Measurements from ENCODE around the gene ARHGDIG.

The ARHGDIG gene

GRCh38 chr16:281660-282255, 1.4 kb downstream of the ARHGDIG start:
- no peak for DNase-seq

DNA sequence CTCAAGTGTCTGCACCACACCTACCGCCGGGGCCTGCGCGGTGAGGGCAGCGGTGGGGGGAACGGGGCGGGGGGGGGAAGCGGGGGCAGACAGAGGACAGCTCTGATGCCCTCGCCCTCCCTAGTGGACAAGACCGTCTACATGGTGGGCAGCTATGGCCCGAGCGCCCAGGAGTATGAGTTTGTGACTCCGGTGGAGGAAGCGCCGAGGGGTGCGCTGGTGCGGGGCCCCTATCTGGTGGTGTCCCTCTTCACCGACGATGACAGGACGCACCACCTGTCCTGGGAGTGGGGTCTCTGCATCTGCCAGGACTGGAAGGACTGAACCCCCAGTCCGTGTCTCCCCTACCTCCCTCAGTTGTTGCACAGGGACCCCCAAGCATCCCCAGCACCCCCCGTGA, 2.1 kb downstream of the ARHGDIG start:
- DNase-seq, result no peak

DNA sequence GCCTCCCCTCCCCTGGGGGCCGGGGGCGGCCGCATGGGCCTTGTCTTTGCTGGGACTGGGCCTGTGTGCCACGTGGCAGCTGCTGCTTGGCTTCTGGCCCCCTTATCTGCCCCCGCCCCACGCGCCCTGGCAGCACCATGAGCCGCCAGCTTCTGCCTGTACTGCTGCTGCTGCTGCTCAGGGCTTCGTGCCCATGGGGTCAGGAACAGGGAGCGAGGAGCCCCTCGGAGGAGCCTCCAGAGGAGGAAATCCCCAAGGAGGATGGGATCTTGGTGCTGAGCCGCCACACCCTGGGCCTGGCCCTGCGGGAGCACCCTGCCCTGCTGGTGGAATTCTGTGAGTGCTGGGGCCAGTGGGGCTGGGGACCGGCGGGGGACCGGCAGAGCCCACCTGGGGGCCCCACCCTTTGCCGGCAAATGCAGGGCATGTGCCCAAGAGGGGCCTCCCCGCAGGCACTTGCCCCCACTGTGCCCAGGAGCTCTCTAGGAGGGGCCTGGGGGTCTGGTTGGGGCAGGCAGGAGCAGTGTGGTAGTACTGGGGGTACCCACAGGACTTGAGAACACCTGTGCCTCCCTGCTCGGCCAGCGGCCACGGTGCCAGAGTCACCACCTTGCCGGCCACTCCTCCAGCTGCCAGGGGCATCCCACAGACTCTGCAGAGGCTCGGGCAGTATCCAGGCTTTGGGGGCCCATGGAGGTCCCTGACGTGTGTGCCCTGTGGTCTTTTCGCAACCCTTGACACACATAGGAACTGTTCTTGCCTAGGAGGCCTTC, 2.8 kb downstream of the ARHGDIG start, which contains the start of gene PDIA2:
Gene PDIA2, plus strand, starts transcription at position 132 of the 773 bp plus-strand sequence. Its CDS starts 6 bp downstream, at position 138.
- DNase-seq, result no peak

DNA sequence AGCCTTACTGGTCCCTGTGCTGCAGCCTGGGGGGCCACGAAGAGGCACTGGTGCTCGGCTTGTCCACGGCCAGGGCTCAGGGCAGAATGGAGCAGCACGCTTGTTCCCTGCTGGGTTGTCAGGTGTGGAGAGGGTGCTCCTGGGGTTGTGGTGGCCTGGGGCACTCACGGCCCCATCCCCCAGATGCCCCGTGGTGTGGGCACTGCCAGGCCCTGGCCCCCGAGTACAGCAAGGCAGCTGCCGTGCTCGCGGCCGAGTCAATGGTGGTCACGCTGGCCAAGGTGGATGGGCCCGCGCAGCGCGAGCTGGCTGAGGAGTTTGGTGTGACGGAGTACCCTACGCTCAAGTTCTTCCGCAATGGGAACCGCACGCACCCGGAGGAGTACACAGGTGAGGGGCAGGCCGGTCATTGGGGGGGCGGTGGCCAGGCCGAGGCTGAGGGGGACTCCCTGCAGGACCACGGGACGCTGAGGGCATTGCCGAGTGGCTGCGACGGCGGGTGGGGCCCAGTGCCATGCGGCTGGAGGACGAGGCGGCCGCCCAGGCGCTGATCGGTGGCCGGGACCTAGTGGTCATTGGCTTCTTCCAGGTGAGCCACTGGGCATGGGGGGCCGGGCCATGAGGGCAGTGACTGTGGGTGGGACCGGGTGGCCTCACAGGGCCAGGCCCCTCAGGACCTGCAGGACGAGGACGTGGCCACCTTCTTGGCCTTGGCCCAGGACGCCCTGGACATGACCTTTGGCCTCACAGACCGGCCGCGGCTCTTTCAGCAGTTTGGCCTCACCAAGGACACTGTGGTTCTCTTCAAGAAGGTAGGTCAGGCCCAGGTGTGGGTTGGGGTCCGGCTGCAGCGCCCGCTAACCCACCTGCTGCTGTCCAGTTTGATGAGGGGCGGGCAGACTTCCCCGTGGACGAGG, 4.1 kb downstream of the ARHGDIG start:
- no peak for DNase-seq

DNA sequence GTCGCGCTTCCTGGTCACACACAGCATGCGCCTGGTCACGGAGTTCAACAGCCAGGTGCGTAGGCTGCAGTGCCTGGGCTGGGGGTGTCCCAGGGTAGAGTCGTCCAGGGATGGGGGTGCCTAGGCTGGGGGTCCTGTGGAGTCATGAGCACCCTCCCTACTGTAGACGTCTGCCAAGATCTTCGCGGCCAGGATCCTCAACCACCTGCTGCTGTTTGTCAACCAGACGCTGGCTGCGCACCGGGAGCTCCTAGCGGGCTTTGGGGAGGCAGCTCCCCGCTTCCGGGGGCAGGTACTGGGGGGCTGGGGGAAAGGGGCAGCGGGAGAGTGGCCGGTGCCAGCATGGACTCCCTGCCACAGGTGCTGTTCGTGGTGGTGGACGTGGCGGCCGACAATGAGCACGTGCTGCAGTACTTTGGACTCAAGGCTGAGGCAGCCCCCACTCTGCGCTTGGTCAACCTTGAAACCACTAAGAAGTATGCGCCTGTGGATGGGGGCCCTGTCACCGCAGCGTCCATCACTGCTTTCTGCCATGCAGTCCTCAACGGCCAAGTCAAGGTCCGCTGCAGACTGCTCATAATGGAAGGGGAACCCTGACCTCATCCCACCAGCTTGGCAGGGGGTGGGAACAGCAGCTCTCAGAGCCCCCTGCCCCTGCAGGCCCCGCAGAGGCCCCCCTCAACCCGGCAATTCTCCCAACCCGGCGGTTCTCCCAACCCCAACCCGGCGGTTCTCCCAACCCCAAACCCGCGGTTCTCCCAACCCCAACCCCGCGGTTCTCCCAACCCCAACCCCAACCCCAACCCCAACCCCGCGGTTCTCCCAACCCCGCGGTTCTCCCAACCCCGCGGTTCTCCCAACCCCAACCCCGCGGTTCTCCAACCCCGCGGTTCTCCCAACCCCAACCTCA, 5.0 kb downstream of the ARHGDIG start:
- DNase-seq, result no peak

GRCh38 chr16:286491-287297, 6.3 kb downstream of the ARHGDIG start:
- DNase-seq, result no peak

GRCh38 chr16:287298-287811, 7.0 kb downstream of the ARHGDIG start:
- DNase-seq, result no peak

- no peak for DNase-seq
These were observed 7.9 kb downstream of the ARHGDIG start for GRCh38 chr16:287981-288920.

GRCh38 chr16:289395-289997, 9.1 kb downstream of the ARHGDIG start:
- DNase-seq, result no peak

DNA sequence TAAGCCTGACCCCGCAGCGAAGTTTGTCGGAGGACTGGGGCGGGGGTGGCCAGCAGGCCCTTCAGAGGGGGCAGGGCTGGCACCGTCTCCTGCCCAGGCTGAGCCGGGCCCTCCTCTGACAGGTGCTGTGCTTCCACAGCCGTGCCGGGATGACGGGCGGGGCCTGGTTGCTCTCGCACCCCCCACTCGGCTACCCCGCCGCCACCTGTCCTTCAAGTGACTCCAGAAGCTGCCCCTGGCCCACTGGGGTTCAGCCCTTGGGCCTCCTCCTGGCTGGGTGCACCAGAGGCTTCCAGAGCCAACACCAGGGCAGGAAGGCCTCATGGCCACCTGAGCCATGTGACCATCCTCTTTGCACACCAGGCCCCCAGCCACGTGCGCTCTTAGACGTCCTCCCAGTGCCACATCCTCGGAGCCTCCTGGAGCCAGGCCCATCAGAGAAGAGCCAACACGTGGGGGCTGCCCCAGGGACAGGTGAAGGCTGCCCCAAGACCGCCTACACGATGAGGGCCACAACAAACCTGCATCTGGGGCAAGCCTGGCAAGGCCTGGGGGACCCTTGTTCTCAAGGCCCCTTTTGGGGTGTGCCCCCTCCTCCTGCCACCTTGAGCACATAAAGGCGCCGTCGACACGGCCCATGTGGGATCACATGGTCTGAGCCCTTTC, 9.8 kb downstream of the ARHGDIG start:
- DNase-seq, result no peak

GRCh38 chr16:290681-291405, 10.5 kb downstream of the ARHGDIG start:
- DNase-seq, result no peak

DNA sequence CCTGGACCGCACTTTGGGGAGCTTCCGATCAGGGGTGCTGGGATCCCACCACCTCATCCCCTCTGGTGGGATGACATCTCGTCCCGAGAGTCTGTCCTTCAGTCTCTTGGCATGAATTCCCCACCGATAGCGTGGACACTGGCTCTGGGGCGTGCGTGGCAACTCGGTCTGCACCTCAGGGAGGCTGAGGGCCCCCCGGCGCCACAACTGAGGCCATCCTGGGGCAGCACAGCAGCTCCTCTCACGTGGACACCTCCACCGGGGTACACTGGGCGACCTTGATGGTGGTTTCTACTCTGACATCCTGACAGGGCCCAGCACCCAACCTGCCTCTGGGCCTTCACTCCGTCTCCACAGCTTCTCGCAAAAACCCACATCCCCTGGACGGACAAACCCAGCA, 11.1 kb downstream of the ARHGDIG start:
- no peak for DNase-seq

DNA sequence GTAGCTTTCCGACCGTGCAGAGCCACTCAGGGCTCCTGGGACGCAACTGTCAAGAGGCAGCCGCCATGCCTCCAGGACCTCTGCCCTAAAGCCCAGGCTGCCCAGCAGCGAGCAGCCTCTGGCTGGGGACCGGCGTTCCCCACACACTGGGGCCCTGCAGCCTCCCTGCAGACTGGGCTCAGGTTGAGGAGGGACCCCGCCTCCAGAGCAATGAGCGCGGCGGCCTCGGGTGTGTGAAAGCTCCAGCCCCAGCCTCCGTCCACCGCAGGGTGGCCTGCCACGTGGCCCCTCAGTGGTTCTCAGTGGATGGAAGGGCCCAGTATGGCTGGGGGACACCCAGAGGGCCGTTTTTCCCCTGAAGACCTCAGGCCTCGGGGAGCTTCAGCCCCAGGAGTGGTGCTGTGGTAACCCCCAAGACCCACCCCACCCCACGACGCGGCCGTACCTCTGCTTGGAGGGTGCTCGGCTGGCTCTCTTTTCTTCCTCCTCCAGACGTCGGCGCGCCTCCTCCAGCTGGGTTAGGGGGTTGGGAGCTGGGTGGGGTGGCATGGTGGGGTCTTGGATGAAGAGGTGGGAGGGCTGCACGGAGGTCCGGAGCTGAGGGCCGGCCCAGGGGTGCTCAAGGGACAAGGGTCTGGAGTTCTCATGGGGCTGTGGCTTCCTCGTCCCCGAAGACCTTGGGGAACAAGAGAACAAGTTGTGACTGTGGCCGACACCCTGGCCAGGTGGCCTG, 12.8 kb downstream of the ARHGDIG start:
- no peak for DNase-seq

- no peak for DNase-seq
These were observed 15.9 kb downstream of the ARHGDIG start for GRCh38 chr16:296276-296675.

DNA sequence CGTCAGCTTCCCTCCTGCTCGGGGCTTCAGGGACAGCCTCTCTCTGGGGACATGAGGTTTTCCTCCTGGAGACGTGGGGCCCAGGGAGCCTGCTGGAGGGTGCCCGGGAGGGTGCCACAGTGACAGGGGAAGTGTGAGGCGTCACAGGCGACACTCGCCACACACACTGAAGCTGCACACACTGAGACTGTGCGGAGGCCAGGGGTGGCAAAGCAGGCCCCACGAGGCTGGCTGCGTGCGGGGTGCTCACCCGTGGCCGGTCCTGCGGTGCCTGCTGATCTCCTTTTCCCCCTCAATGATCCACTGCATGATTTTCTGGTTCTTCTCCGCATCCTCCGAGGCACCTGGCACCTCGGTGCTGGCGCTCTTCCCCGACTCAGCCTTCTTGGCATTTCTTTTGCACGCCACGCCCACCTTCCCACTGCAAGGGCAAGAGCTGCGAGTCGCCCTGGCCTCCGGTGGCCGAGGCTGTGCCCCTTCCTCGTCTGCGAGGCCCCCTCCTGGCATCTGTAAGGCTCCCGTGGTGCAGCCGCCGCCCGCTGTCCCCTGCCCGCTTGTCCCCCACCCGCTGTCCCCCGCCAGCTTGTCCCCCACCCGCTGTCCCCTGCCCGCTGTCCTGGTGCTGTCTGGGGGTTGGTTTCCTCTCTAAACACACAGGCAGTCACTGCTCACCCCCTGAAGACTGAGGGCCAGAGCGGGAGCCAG, 16.6 kb downstream of the ARHGDIG start:
- no peak for DNase-seq

- DNase-seq, result no peak
These were observed 17.4 kb downstream of the ARHGDIG start for GRCh38 chr16:297832-298231.

- DNase-seq, result no peak
These were observed 20.8 kb downstream of the ARHGDIG start for GRCh38 chr16:301235-301634.
